ENCODE data around the gene DLGAP1.

- TF ChIP-seq L3MBTL2 (conservative IDR thresholded peaks at IDR 0.05) (no peak), FOXK2 (IDR thresholded peaks at IDR 0.05) (no peak), CTBP1 (IDR thresholded peaks at IDR 0.05; ENCODE audit: borderline replicate concordance) (no peak), FOXA1 (IDR thresholded peaks at IDR 0.05) (no peak), BHLHE40 (IDR thresholded peaks at IDR 0.05; ENCODE audit: borderline replicate concordance) (no peak), SP1 (IDR thresholded peaks at IDR 0.05) (no peak), ELF4 (IDR thresholded peaks at IDR 0.05) (no peak), SUZ12 (IDR thresholded peaks at IDR 0.05) (no peak), LEF1 (IDR thresholded peaks at IDR 0.05; ENCODE audit: borderline replicate concordance) (no peak), NFRKB (IDR thresholded peaks at IDR 0.05) (no peak), TARDBP (IDR thresholded peaks at IDR 0.05) (no peak), FOXM1 (IDR thresholded peaks at IDR 0.05; ENCODE audit: borderline replicate concordance) (no peak), HDGF (IDR thresholded peaks at IDR 0.05; ENCODE audit: borderline replicate concordance) (no peak)
Measured at GRCh38 chr18:3742541-3742940, 712.6 kb downstream of the DLGAP1 start.
